ENCODE measurements around the gene PADI6.

PADI6 gene

DNA sequence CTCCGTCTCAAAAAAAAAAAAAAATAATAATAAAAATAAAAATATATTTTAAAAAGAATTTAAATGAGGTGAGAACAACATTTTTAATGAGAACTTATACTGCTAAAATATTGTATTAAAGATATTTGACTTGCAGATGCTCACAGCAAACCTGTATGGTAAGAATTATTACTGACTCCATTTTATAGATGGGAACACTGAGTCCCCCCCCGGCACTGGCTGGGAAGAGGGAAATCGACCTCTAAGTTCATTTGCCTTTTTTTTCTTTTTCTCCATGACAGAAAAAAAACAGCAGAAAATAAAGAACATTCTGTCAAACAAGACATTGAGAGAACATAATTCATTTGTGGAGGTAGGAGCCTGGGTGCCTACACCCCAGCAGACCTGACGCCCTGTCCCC lies 13.4 kb upstream of the PADI6 start:
- DNase-seq (ENCODE audit: low spot score) = no peak

DNA sequence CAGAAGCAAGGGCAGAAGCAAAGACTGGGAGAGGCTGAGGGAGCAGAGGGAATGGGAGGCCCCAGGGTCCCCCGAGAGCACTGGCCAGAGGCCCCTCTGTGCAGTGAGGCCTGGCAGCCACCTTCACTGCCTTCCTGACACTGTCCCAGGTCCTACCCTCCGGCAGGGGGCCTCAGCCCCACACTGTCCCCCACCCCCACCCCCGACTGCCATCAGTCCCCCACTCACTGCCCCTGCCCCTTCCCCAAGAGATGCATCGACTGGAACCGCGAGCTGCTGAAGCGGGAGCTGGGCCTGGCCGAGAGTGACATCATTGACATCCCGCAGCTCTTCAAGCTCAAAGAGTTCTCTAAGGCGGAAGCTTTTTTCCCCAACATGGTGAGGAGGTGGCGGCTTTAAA lies 13.0 kb upstream of the PADI6 start:
- DNase-seq (ENCODE audit: low spot score) = no peak

GRCh38 chr1:17359808-17360207 lies 12.2 kb upstream of the PADI6 start:
- no peak for DNase-seq (ENCODE audit: low spot score)

DNA sequence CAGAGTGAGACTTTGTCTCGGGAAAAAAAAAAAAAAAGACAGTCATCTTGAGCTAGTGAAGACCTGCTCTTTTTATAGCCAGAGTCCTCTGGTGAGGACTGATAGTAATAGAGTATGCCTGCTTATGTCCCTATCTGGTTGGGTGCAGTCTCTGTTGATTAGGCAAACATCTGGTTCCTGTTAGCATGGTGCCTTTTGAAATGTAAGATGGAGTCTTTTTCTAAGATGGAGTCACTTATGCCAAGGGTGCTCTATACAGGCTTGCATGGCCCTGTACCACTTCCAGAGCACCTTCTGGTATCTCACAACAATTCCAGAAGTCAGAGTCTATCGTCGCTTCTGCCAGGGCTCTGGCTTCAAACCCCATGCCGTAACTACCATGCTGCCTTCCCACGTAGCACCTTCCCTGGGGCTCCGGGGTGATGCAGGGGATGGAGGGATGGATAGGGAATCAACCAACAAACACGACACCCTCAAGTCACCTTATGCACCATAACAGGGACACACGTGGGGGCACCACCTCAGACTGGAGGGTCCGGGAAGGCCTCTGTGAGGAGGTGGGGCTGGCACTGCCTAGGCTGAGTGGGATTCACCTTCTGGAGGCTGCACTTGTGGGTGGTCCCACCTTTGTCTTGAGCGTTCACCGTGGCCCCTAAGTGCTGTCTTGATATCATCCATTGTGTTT lies 11.6 kb upstream of the PADI6 start:
- no peak for DNase-seq (ENCODE audit: low spot score)

DNA sequence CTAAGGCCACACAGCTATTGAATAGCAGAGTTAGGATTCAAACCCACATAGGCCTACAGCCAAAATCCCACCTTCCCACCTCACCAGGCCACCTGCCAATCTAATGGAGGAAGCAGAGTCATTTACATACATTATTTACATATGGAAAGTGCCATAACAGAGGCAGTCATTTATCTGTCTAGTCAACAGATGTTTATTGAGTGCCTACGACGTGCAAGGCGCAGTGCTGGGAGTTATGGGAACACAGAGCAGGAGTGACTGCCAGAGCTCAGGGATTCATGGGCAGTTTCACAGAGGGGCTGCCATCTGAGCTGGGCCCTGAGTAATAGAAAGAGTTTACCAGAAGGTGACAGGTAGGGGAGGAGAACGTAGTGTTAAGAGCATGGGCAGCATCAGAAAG lies 10.3 kb upstream of the PADI6 start:
- no peak for DNase-seq (ENCODE audit: low spot score)

DNA sequence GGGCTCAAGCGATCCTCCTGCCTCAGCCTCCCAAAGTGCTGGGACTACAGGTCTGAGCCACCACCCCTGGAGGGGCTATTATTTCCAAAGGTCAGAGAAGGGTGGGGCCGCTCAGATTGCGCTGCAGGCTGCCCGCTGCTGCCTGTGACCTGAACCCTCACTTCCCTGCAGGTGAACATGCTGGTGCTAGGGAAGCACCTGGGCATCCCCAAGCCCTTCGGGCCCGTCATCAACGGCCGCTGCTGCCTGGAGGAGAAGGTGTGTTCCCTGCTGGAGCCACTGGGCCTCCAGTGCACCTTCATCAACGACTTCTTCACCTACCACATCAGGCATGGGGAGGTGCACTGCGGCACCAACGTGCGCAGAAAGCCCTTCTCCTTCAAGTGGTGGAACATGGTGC lies 8.6 kb upstream of the PADI6 start:
- no peak for DNase-seq (ENCODE audit: low spot score)

- no peak for DNase-seq (ENCODE audit: low spot score)
These were observed 8.2 kb upstream of the PADI6 start for GRCh38 chr1:17363771-17364170.

- DNase-seq (ENCODE audit: low spot score) = no peak
These were observed 6.7 kb upstream of the PADI6 start for GRCh38 chr1:17365293-17365692.

- no peak for DNase-seq (ENCODE audit: low spot score)
These were observed 2.5 kb upstream of the PADI6 start for GRCh38 chr1:17369466-17369865.

DNA sequence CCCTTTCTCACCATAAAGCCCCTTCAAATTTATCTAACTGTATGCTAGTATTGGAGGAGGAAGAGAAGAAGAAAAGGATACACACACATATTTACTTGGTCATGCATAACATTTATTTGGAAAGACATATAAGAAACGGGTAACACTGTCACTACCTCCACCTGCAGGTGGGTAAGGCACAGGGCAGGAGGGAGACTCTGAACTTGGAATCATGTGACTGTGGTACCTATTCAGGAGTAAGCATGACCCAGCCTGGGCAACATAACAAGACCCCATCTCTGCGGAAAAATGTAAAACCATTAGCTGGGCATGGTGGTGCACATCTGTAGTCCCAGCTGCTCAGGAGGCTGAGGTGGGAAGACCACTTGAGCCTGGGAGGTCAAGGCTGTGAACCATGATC lies 1.4 kb upstream of the PADI6 start:
- DNase-seq (ENCODE audit: low spot score) = no peak

DNA sequence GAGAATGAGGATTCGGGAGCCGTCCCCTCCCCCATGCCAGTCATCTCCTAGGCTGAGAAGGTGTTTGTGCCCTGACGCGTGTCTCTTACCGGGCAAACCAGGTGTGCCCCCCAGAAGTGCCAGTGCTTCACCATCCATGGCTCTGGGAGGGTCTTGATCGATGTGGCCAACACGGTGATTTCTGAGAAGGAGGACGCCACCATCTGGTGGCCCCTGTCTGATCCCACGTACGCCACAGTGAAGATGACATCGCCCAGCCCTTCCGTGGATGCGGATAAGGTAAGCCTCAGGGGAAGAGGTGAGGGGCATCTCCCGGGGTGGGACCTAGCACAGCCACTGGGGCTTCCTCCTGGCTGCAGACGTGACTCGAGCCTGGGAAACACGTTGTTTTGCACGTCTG lies 959 bp downstream of the PADI6 start:
- no peak for DNase-seq (ENCODE audit: low spot score)

GRCh38 chr1:17375651-17376050 lies 3.7 kb downstream of the PADI6 start:
- DNase-seq (ENCODE audit: low spot score) = no peak

DNA sequence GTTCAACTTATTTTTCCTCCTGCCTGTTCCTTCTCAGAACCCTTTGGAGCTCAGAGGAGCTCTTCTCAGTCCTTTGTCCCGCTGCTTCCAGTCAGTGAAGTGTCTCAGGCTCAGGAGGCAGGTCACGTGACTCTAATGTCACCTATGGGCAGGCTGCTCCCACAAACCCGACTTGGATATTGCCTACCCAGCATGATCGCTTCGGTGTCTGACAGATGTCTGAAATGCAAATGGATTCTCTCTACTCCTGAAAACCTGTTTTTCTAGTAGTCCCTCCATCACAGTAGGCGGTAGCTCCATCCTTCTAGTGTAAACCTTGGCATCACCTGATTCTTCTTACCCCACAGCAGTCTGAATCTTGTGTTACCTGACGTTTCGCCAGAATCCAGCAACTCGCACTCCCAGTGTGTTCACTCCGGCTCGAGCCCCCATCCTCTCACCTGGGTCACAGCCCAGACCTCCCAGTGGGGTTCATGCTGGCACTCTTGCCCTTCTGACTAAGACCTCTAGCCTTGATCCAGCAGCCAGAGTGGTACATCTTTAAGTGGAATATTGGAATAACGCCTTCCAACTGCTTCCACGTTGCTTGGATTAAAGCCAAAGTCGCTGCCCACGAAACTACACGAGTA lies 5.4 kb downstream of the PADI6 start:
- DNase-seq (ENCODE audit: low spot score) = no peak

DNA sequence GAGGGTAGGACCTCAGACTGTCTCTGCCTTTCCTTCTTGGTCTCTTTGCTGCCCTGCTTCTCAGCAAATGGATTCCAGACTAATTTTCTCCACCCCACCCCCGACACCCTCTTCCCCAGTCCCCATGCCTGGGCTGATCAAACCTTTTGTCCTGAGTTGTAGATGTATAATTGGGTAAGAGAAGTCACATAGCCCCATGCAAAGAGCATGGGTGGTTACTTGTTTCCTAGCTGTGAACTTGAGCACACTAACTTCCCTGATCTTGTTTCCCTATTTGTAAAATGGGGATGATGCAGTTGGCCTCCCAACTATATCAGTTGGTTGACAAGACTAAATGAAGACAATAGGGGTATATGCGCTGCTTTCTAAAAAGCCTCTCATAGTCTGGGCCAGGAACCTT lies 9.2 kb downstream of the PADI6 start:
- DNase-seq (ENCODE audit: low spot score) = no peak

DNA sequence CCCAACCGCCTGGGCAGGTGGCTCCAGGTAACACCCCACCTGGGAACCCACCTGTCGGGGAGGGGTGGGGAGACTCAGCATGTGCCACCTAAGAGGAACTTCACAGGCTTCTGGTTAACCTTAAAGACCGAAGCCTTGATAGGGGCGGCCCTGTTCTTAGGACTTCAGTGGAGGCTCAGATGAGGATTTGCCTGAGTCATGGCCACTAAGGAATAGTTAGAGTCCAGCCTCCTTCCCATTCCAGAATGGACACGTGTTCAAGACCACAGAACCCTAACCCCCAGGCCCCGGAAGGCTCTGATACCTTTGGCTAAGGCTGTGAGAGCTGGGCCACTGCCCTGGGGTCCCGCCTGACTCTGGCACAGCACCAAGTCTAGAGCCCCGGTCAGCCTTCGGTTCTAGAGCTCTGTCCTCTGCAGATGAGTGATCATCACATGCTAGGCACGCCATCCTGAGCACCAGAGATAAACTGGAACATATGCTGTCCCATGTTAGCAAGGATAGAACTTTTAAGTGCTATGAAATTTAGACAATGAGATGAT lies 20.3 kb downstream of the PADI6 start:
- DNase-seq (ENCODE audit: low spot score) = no peak

DNA sequence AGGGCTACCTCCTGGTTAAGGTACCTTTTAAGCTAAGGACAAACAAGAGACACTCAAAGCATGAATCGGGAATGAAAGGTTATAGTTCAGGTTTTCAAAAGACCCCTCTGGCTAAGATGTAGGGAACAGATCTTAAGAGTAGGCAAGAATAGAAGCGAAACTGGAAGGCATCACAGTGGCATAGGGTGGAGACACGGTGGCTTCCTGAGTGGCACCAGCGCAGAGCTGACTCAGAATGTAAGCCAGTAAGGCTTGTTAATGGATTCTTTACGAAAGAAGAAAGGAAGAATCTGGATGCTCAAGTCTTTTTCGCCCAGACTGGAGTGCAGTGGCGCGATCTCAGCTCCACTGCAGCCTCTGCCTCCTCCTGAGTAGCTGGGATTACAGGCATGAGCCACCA lies 21.2 kb downstream of the PADI6 start:
- no peak for DNase-seq (ENCODE audit: low spot score)

DNA sequence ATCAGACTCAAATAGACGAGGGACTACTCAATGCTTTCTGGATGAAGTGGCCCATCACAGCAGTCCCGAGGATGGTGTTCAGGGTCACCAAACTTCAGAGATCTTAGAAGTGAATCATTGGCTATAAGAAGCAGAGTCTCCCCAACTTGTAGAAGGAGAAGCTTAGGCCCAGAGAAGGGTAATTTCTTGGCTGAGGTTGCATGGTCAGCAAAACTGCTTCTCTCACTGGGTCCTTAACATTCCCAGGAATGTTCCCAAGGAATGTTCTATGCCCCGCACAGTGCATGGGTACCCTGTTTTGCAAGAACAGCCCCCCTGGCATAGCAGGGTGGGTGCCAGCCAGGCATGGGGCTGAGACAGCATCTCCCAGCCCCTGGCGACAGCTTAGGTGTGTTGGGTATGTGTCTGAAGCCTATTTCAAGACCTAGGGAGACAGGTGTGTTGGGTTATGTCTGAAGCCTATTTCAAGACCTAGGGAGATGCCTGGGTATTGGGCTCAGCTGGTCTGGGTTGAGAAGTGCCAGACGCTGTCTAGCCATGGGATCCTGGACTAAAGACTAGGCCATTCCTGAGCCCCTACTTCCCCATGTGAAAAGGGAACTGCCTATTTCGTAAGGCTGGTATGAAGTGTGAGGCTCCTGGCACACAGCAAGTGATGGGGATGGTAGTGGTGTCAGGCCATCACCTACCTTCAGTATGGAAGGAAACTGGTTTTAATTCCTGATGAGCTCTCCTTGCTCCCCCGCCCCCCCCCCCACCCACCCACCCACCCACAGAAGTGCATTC lies 26.1 kb downstream of the PADI6 start:
- no peak for DNase-seq (ENCODE audit: low spot score)

DNA sequence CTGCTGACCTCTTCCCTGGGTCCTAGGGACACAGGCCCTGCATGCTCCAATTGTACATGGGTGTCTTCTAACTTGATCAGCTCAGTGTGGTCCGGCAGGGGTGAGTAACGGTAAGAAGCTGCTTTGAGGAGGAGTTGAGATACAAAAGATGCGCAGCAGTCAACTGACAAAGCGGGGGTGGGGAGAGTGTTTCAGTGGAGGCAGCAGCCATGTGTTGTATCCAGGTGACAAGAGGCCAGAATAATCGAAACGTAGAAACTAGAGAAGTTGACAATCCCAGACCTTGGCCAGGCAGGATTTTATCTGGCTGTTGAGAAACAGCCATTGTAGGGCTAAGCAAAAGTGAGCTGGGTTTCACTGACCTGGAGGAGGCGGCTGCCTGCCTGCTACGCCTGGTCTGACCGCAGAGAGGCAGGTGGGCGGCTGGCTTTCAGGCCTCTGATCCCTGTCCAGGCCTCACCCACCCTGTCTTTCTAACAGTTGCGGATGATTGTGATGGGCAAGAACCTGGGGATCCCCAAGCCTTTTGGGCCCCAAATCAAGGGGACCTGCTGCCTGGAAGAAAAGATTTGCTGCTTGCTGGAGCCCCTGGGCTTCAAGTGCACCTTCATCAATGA lies 28.8 kb downstream of the PADI6 start:
- DNase-seq (ENCODE audit: low spot score) = no peak

GRCh38 chr1:17401841-17402240 lies 29.8 kb downstream of the PADI6 start:
- DNase-seq (ENCODE audit: low spot score) = no peak

DNA sequence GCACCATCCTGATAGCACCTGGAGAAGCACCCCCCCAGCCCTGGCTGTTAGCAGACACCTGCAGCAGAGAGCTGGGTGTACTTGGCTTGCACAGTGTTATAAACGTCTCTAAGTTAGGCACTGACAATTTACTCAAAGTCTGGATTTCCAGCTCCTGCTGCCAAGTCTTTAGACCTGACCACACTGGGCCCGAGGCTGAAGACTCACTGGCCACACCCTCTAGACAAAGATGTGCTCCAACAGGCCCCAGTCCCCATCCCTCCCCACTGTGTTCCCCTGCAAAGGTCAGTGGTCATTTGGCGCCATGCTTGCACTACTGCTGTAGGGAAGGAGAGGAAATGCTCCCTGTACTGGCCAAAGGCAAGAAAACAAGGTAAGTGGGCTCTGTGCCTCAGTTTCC lies 31.1 kb downstream of the PADI6 start:
- no peak for DNase-seq (ENCODE audit: low spot score)

- DNase-seq (ENCODE audit: low spot score) = no peak
These were observed 32.2 kb downstream of the PADI6 start for GRCh38 chr1:17404034-17404684.

DNA sequence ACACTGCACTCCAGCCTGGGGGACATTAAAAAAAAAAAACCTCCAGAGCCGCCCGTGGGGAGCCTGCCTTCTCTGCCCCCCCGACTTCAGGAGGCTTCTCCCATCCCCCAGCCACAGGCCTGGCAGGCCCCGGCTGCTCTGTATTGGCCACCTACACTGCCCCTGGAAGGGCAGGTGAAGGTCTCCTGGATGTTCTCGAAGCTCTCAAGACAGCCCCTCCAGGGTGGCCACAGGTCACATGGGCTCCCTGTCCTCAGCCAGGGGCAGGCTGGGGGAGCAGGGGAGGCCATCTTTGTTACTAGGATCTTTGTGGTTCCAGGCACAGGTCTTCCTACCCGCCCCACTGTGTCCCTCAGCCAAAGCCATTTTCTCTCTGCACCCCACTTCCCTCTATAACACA lies 32.8 kb downstream of the PADI6 start:
- no peak for DNase-seq (ENCODE audit: low spot score)
